ENCODE results near the gene NPC1L1.

The NPC1L1 gene

DNA sequence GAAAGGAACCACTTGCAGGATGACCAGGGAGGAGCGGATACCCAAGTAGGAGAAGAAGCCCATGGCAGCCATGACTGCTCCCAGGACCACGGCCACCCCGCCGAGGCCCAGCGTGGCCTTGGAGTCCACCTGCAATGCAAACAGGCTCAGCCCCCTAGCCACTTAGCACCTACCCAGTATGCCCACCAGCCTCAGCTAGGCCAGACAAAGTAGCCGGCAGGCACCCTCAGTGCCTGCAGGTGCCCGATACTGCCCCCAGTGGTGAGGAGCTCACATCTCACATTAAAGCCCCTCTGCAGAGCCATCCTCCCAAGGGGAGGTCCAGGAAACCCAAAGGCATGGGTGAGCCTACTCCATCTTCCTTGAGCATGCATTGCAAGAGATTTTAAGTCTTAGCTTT lies 6.6 kb downstream of the NPC1L1 start:
- H3K36me3 Mint-ChIP-seq (ENCODE audit: low read depth): no peaks in the 10 kb centered on the region
- H3K4me1 Mint-ChIP-seq (ENCODE audit: low read depth): no peaks in the 10 kb centered on the region
- no peaks in the 10 kb centered on the region for H3K9me3 Mint-ChIP-seq
- no peak overlapping the region for H3K4me3 Mint-ChIP-seq
- H3K27ac Mint-ChIP-seq: no peak overlapping the region
- H3K27me3 Mint-ChIP-seq: no peaks in the 10 kb centered on the region

DNA sequence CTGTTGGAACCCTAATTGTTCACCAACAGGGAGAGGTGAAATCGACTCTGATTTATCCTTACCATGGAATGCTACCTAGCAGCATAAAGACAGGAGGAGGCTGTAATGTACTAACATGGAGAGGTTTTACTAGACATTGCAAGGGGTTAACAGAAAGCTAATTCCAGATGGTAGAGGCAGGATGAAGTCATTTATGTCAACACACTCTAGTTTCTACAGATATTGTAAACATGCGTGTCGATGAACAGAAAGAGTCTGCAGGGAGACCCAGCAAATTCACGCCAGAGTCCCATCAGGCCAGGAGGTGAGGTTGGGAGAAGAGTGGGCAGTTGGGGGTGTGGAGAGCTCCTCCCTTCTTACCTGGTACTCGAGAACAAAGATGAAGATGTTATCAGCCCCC lies 7.0 kb downstream of the NPC1L1 start:
- H3K27ac Mint-ChIP-seq: no peak overlapping the region
- no peaks in the 10 kb centered on the region for H3K4me1 Mint-ChIP-seq (ENCODE audit: low read depth)
- no peaks in the 10 kb centered on the region for H3K36me3 Mint-ChIP-seq (ENCODE audit: low read depth)
- no peaks in the 10 kb centered on the region for H3K9me3 Mint-ChIP-seq
- no peak overlapping the region for H3K4me3 Mint-ChIP-seq
- H3K27me3 Mint-ChIP-seq: no peaks in the 10 kb centered on the region

DNA sequence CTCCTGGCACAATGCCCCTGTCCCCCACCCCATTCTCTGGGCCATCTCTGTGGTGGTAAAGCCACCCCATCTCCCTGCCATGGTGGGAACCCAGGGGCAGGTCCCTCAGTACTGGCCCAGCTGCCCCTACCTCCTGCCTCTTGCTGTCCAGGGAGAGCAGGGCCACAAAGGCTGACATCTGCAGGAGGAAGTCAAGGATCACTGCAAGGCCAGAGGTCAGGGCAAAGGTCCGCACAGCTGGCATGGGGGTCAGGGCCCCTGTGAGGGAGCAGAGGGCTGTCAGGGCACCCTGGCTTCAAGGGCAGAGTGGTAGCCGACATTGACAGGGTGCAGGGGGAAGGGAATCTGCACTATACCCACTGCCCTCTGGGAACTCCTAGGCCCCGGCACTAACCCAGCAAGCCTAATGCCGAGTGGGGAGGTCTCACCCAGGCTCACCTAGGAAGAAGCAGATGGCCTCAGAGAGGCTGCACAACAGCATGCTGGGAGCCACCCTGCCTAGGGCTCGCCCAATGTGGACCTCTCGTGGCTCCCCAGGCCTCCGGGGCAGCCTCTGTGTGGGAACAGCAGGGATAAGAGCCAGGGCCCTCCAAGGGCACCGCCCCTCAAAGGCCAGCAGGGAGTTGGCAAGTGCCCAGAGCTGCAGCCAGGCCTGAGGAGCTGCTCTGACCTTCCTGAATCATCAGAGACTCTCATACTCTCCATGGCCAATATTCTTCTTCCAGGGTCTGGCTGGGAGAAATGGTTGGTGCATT lies 7.7 kb downstream of the NPC1L1 start:
- Mint-ChIP-seq H3K4me1 (ENCODE audit: low read depth) (no peaks in the 10 kb centered on the region), H3K4me3 (no peak overlapping the region), H3K27me3 (no peaks in the 10 kb centered on the region), H3K9me3 (no peaks in the 10 kb centered on the region), H3K27ac (no peak overlapping the region), H3K36me3 (ENCODE audit: low read depth) (no peaks in the 10 kb centered on the region)

DNA sequence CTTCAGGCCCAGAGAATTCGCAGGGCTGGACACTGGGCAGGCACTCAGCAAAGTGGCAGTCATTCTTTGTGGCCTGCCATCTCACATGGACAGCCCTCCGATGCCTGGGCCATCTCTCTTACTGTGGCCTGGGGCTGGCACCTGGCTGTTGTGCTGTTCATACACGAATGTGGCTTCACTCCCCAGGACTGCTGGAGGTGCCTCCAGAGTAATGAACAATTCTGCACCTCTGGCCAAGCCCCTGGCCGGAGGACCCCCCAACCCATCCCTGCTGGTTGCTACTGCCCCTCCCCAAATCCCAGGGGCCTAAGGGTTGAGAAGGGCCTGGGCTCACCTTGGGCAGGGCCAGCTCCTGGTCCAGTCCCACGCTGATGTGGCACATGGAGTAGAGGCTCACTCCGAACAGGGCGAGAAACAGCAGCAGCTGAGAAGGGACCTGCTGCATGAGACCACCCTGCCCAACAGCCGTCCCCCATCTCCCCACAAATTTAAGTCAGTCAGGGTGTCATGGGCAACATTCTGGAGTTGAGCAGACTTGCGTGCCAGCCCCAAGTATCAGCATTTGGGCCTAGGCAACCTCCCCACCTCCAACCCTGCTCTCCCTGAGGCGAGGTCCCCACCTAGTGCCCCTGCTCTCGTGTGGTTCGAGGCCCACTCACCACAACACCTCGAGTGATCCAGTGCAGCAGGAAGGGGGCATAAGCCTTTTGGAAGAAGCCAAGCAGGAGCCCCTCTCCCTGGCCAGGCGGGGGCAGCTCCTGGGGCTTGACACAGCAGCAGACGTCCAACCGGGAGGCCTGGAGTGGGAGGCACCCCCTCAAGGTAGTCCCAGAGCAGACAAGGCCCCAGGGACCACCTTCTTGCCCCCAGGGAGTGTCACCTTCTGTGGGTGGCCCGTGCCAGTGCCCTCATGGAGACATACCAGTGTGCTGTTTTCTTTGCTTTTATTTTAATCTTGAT lies 9.4 kb downstream of the NPC1L1 start:
- H3K27me3 Mint-ChIP-seq: no peaks in the 10 kb centered on the region
- no peaks in the 10 kb centered on the region for H3K9me3 Mint-ChIP-seq
- H3K27ac Mint-ChIP-seq: no peak overlapping the region
- H3K36me3 Mint-ChIP-seq (ENCODE audit: low read depth): no peaks in the 10 kb centered on the region
- no peaks in the 10 kb centered on the region for H3K4me1 Mint-ChIP-seq (ENCODE audit: low read depth)
- H3K4me3 Mint-ChIP-seq: no peak overlapping the region

DNA sequence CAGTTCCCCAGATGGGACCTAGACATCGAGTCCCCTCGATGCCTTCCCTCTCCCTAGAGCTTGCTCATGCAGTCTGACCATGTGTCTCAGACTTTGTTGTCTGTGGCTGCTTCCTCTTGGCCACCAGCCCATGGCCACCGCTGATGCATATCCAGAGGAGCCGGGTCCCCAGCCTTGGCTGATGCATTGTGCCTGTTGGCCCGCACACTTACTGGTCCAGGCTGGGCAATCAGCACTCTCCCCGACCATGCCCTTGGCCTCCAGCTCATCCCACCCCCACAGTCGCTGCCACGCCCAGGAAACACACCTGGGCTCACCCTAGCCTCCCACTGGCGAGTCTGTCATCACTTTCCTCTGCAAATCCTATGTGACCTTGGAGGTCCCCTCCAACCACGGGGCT lies 10.1 kb downstream of the NPC1L1 start:
- Mint-ChIP-seq H3K4me1 (ENCODE audit: low read depth) (no peaks in the 10 kb centered on the region), H3K27ac (no peak overlapping the region), H3K36me3 (ENCODE audit: low read depth) (peaks cover 2% of the 10 kb centered on the region), H3K27me3 (no peaks in the 10 kb centered on the region), H3K9me3 (no peaks in the 10 kb centered on the region), H3K4me3 (no peak overlapping the region)

DNA sequence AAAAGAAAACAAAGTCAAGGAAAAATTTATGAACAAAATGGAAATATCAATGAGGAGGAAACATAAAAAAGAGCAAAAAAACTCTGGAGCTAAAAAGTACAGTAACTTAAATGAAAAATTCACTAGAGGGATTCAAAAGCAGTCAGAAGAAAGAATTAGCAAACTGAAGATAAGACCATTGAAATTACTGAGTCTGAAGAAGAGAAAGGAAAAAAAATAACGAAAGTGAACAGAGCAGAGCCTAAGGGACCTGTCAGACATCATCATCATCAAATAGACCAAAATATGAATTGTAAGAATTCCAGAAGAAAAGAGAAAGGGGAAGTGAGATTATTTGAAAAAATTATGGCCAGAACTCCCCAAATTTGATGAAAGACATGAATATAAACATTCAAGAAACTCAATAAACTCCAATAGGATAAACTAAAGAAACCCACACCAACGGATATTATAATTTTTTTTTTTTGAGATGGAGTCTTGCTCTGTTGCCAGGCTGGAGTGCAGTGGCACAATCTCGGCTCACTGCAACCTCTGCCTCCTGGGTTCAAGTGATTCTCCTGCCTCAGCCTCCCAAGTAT lies 16.2 kb downstream of the NPC1L1 start:
- Mint-ChIP-seq H3K27ac (no peak overlapping the region), H3K4me3 (no peak overlapping the region), H3K4me1 (ENCODE audit: low read depth) (no peaks in the 10 kb centered on the region), H3K36me3 (ENCODE audit: low read depth) (peaks cover 4% of the 10 kb centered on the region), H3K9me3 (peaks cover 10% of the 10 kb centered on the region), H3K27me3 (peaks cover 4% of the 10 kb centered on the region)

DNA sequence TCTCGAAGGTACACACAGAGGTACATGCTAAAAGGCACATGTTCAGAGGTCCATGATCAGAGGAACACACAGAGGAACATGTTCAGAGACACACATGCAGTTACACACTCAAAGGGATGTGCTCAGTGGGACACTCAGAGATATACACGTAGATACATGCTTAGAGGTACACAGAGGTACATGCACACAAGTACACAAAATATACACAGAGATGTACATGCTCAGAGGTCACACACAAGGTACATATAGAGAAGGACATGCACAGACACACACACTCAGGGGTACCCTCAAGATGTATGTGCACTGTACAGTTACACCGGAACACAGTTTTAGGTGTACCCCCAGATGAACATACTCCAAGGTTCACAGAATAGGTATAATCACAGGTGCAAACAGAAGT lies 18.8 kb downstream of the NPC1L1 start:
- H3K27ac Mint-ChIP-seq: no peak overlapping the region
- no peaks in the 10 kb centered on the region for H3K4me1 Mint-ChIP-seq (ENCODE audit: low read depth)
- H3K27me3 Mint-ChIP-seq: peaks cover 4% of the 10 kb centered on the region
- H3K4me3 Mint-ChIP-seq: no peak overlapping the region
- peaks cover 4% of the 10 kb centered on the region for H3K36me3 Mint-ChIP-seq (ENCODE audit: low read depth)
- H3K9me3 Mint-ChIP-seq: peaks cover 10% of the 10 kb centered on the region

DNA sequence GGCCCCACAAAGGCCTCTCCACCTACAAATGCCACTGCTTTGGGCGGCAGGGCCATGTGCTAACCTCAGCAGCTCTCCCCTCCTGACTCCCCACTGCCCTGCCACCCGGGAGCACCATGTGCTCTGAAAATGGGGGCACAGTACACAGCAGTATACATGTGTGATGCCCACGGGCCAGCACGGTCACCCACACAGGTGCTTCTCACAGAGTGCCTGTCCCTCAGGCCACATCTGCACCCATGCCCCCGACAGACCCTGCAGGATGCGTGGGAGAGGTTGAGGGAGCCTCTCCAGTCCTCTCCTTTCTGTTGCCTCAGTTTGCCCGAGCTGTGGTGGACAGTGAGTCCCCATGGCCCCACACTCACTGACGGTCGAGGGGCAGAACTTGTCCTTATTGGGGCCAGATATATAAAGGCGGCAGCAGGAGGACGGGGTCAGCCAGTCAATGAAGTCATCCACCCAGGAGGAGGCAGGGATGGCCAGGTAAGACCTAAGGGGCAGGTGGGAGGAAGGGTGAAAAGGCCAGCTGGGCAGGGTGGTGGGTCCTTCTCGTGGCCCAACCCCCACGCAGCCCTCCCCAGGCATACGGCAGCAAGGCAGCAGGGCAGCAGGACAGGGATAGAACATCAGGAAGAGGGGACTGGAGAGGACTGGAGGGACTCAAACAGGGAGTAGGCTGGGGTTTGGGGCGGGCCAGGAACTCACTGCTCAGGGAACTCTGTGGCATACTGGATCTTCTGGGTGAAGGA lies 19.6 kb downstream of the NPC1L1 start:
- H3K4me3 Mint-ChIP-seq: no peak overlapping the region
- no peak overlapping the region for H3K27ac Mint-ChIP-seq
- peaks cover 4% of the 10 kb centered on the region for H3K36me3 Mint-ChIP-seq (ENCODE audit: low read depth)
- H3K9me3 Mint-ChIP-seq: peaks cover 10% of the 10 kb centered on the region
- H3K4me1 Mint-ChIP-seq (ENCODE audit: low read depth): no peaks in the 10 kb centered on the region
- peaks cover 4% of the 10 kb centered on the region for H3K27me3 Mint-ChIP-seq

DNA sequence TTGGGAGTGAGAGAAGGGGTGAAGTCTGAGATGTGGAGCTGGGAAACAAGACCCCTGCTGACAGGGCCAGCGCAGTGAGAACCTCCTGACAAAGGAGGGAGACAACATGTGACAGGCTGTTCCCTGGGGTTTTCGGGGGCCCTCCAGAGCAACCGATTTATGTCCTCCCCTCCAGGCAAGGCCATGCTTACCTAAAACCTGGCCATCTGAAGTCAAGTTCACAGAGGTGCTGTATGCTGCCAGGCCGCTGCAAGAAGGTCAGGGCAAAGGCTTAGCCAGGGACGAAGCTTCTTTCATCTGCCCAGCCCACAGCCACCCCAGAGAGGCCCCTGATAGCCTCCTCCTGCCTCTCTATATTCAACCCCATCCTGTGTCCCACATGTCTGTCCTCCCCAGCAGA lies 20.6 kb downstream of the NPC1L1 start:
- Mint-ChIP-seq H3K4me1 (ENCODE audit: low read depth) (no peaks in the 10 kb centered on the region), H3K27ac (no peak overlapping the region), H3K36me3 (ENCODE audit: low read depth) (no peaks in the 10 kb centered on the region)

DNA sequence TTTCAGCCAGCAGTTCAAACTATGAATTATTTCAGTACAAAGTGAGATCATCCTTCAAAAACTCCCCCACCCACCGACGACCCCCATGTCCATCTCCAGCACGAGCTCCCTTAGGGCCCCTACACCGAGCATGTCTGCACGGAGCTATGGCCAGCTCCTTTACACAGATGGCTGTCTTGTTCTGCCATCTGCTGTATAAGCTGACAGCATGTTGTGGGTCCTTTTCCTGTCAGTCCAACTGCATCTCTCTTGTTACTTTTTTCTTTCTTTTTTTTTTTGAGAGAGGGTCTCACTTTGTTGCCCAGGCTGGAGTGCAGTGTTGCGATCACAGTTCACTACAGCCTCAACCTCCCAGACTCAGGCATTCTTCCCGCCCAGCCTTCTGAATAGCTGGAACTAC lies 21.6 kb downstream of the NPC1L1 start:
- H3K27ac Mint-ChIP-seq: no peak overlapping the region
- no peaks in the 10 kb centered on the region for H3K36me3 Mint-ChIP-seq (ENCODE audit: low read depth)
- H3K4me1 Mint-ChIP-seq (ENCODE audit: low read depth): no peaks in the 10 kb centered on the region
- H3K27me3 Mint-ChIP-seq: peaks cover 4% of the 10 kb centered on the region
- H3K4me3 Mint-ChIP-seq: no peak overlapping the region
- peaks cover 6% of the 10 kb centered on the region for H3K9me3 Mint-ChIP-seq

More for the DNA sequence above, 20.6 kb downstream of the NPC1L1 start:
- Mint-ChIP-seq H3K9me3 (peaks cover 10% of the 10 kb centered on the region), H3K4me3 (no peak overlapping the region), H3K27me3 (peaks cover 4% of the 10 kb centered on the region)

DNA sequence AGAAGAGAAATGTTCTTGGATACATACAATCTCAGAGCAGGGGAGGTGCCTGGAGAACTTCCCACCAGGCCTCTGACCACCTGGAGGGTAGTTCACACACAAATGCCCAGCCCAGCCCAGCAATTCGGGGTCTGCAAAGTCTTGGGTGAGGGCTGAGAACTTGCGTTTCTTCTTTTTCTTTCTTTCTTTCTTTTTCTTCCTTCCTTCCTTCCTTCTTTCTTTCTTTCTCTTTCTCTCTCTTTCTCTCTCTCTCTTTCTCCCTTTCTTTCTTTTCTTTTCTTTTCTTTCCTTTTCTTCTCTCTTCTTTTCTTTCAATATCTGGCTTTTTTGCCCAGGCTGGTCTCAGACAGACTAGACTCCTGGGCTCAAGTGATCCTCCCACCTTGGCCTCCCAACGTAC lies 22.4 kb downstream of the NPC1L1 start:
- Mint-ChIP-seq H3K4me1 (ENCODE audit: low read depth) (no peaks in the 10 kb centered on the region), H3K27ac (no peak overlapping the region), H3K27me3 (no peaks in the 10 kb centered on the region), H3K36me3 (ENCODE audit: low read depth) (no peaks in the 10 kb centered on the region), H3K4me3 (no peak overlapping the region), H3K9me3 (peaks cover under 1% of the 10 kb centered on the region)

DNA sequence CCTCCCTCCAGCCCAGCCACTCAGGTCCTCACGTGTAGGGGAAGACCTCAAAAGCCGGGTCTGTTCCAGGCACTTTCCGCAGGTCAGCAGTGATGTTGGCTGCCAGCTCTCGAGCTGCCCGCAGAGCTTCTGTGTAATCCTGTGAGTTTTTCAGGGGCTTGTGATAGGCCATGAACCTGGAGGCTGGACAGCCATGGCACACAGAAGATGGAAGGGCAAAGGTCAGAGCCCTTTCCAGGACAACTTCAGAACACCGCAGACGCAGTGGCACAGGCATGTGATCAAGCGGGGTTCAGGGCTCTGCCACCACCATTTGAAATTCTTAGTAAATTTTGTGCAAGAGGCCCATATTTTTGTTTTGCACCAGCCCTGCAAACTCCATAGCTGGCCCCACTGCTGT lies 24.0 kb downstream of the NPC1L1 start:
- H3K27me3 Mint-ChIP-seq: no peaks in the 10 kb centered on the region
- H3K4me1 Mint-ChIP-seq (ENCODE audit: low read depth): no peaks in the 10 kb centered on the region
- H3K36me3 Mint-ChIP-seq (ENCODE audit: low read depth): no peaks in the 10 kb centered on the region
- H3K9me3 Mint-ChIP-seq: no peaks in the 10 kb centered on the region
- no peak overlapping the region for H3K27ac Mint-ChIP-seq
- H3K4me3 Mint-ChIP-seq: no peak overlapping the region

DNA sequence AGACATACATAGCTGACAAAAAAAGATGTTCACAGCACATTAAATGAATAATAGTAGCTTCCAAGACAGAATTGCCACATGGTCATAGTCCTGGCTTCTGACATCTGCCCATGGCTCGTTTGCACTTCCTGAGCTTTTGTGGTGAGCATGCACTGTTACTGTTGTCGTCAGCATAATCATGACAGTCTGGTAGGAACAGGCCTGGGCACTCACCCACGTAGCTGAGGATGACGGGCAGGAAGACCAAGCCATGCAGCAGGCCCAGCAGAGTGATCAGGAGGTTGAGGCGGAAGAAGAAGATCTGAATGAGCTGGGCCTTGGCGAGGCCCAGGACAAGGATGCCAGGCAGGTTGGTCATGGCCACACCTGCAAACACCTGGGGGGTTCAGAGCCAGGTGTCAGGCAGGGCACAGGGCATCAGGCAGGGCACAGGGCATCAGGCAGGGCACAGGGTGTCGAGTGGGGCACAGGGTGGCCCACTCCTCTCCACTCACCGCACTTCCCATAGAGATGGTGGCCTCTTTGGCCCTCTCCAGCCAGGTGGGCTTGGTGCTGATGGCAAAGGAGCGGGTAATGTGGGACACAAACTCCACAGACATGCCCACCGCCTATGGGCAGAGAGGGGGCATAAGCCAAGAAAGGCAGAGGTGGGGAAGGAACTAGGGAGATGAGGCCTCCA lies 25.4 kb downstream of the NPC1L1 start:
- H3K27ac Mint-ChIP-seq: no peak overlapping the region
- H3K36me3 Mint-ChIP-seq (ENCODE audit: low read depth): no peaks in the 10 kb centered on the region
- no peak overlapping the region for H3K4me3 Mint-ChIP-seq
- no peaks in the 10 kb centered on the region for H3K9me3 Mint-ChIP-seq
- H3K27me3 Mint-ChIP-seq: peaks cover 6% of the 10 kb centered on the region
- no peaks in the 10 kb centered on the region for H3K4me1 Mint-ChIP-seq (ENCODE audit: low read depth)

DNA sequence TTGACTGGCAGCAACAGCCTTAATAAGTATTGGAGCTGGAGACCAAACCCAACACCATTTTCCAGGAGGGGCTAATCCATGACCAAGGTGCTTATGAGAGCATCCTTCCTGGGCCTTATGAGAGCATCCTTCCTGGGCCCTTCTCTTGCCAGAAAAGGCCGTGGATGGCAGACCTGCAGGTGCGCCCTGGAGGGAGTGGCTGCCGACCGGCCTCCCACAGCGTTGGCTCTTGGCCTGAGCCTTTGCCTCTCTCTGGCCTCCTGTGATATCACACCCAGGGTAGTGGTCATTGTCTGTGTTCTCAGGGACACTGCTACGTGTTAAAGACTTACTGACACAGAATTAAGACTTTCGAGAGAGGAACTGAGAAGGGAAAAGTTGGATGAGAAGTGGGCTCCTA lies 28.4 kb downstream of the NPC1L1 start:
- H3K27me3 Mint-ChIP-seq: peaks cover 6% of the 10 kb centered on the region
- H3K4me3 Mint-ChIP-seq: no peak overlapping the region
- H3K27ac Mint-ChIP-seq: no peak overlapping the region
- no peaks in the 10 kb centered on the region for H3K36me3 Mint-ChIP-seq (ENCODE audit: low read depth)
- no peaks in the 10 kb centered on the region for H3K9me3 Mint-ChIP-seq
- peaks cover 16% of the 10 kb centered on the region for H3K4me1 Mint-ChIP-seq (ENCODE audit: low read depth)
